ENCODE results near the gene PFDN2.

- no peak for TF ChIP-seq EZH2 (IDR thresholded peaks at IDR 0.05; ENCODE audit: borderline replicate concordance)
- TF ChIP-seq, protein P1, sequence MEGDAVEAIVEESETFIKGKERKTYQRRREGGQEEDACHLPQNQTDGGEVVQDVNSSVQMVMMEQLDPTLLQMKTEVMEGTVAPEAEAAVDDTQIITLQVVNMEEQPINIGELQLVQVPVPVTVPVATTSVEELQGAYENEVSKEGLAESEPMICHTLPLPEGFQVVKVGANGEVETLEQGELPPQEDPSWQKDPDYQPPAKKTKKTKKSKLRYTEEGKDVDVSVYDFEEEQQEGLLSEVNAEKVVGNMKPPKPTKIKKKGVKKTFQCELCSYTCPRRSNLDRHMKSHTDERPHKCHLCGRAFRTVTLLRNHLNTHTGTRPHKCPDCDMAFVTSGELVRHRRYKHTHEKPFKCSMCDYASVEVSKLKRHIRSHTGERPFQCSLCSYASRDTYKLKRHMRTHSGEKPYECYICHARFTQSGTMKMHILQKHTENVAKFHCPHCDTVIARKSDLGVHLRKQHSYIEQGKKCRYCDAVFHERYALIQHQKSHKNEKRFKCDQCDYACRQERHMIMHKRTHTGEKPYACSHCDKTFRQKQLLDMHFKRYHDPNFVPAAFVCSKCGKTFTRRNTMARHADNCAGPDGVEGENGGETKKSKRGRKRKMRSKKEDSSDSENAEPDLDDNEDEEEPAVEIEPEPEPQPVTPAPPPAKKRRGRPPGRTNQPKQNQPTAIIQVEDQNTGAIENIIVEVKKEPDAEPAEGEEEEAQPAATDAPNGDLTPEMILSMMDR (IDR thresholded peaks at IDR 0.05; ENCODE audit: poor library complexity) = no peak
- TF ChIP-seq EZH2phosphoT487 (IDR thresholded peaks at IDR 0.05; ENCODE audit: low read depth, severe bottlenecking, unreplicated experiment) = no peak
Observed at GRCh38 chr1:161132410-161133219, 14.8 kb upstream of the PFDN2 start, which contains the start of gene DEDD.
